Stimulated activated CD4-positive, alpha-beta T cell treated with anti-CD3 and anti-CD28 coated beads, Interleukin-1b, Interleukin-23, amount 100 ng/mL, for 4 hours (primary cell): ENCODE results near the gene AAK1.
"Not testable (repeated sequence)": the region's sequence is repeated elsewhere in the genome, so short reads cannot be mapped to it uniquely, and the experiment has no call there.

Experiments used
- DNase-seq, 2 donors: peaks; one replicate each; pipeline ENCODE4 v3.0.0-alpha.2; 2020; ENCODE audit warnings: low read depth in 2 of 2

AAK1 gene

GRCh38 chr2:69659941-69660483 is 16.5 kb upstream of the AAK1 start:
- DNase-seq: no peak

DNA sequence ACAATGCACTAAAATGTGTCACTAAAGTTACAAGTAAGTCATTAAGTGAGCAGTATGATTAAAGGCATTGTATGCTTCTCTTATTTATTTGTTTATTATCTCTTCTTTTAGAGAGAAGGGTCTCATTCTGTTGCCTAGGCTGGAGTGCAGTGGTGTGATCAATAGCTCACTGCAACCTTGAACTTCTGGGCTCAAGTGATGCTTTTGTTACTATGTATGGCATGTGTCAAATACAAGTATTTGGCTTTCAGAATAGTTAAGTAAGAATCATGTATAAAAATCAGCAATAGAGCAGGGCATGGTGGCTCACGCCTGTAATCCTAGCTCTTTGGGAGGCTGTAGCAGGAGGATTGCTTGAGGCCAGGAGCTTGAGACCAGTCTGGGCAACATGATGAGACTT is 15.8 kb upstream of the AAK1 start:
- no peak for DNase-seq

DNA sequence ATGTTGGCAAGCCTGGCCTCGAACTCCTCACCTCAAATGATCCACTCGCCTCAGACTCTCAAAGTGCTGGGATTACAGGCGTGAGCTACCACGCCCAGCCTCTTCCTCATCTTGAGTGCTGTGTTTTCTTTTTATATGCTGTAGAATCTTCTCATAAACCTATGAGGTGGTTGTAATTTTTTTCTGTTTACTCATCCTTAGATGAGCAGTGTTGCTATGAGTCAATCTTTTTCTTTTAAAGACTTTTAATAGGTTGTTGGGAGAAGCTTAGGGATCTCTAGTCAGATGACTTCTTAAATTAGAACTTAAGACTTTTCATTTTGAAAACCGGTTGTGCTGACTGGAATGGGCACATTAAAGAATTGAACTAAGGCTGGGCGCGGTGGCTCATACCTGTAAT is 8.7 kb upstream of the AAK1 start:
- no peak for DNase-seq

DNA sequence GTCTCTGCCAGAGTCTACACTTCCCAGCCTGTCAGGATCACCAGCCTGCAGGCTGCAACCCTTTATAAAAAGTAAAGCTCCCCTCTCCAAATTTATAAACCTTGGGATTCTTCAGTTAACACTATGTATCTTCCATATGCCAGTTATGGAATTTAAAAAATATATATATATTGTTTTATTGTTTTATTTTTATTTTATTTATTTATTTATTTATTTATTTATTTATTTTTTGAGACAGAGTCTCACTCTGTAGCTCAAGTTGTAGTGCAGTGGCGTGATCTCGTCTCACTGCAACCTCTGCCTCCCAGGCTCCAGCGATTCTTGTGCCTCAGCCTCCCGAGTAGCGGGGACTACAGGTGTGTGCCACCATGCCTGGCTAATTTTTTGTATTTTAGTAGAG is 3.7 kb upstream of the AAK1 start:
- not testable (repeated sequence) for DNase-seq

GRCh38 chr2:69646714-69647113 is 3.2 kb upstream of the AAK1 start:
- no peak for DNase-seq

DNA sequence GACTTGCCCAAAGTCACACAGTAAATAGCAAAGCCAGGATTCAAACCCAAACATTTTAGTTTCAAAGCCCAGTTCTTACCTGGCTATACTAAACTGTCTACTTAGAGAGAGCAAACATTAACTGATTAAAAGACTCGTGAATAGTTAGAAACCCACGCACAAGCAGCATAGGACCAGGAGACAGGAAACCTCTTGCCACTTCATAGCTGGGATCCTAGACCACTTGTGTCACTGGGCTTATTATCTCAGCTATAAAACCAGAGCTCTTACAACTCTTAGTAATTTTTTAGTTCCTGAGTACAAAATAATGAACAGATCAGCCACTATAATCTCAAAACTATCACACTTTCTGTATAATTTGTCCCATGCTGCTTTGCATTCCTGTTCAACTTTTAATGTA is 2.4 kb upstream of the AAK1 start:
- no peak for DNase-seq

DNA sequence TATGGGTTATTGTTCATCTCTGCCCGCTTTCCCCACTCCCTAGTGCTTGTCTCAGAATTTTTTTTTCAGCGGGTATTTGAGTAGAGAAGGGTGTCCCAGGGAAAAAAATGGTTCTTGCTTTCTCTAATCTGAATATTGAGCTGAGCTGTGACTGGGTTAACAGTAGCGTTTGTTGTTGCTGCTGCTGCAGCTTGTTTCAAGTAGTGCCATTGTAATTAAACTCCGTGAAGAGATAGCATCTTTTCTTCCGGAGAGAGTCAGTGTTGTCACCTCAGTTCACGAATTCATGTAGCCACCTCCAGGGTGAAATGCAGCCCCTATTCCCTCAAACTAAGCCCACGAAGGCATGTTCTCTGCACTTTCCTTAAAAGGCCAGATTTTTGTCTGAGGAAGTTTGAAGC is 1.5 kb upstream of the AAK1 start:
- DNase-seq: no peak

DNA sequence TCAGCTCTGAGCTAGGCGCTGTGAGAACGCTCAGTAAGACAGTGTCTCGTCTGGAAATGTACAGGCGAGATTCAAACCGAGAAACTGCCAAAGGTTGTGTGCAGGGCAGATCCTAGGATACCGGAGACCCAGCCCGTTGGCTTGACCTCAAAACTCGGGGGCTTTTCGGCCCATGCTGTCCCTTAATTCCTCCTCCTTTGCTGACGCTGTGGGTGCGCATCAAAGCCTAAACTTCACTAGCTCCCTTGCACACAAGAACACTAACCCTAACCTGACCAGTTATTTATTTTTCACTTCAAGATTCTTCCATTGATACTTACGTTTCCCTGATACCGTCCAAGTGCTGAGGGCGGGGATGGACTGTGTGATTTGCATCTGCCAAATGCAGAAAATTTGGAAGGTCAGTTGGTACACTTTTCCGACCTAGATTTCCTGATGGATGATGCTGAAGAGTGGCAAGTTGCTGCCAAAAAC is 1.0 kb upstream of the AAK1 start:
- DNase-seq: no peak

GRCh38 chr2:69642709-69643601 is 584 bp downstream of the AAK1 start:
- peak; percentile 46 to 53 for DNase-seq

DNA sequence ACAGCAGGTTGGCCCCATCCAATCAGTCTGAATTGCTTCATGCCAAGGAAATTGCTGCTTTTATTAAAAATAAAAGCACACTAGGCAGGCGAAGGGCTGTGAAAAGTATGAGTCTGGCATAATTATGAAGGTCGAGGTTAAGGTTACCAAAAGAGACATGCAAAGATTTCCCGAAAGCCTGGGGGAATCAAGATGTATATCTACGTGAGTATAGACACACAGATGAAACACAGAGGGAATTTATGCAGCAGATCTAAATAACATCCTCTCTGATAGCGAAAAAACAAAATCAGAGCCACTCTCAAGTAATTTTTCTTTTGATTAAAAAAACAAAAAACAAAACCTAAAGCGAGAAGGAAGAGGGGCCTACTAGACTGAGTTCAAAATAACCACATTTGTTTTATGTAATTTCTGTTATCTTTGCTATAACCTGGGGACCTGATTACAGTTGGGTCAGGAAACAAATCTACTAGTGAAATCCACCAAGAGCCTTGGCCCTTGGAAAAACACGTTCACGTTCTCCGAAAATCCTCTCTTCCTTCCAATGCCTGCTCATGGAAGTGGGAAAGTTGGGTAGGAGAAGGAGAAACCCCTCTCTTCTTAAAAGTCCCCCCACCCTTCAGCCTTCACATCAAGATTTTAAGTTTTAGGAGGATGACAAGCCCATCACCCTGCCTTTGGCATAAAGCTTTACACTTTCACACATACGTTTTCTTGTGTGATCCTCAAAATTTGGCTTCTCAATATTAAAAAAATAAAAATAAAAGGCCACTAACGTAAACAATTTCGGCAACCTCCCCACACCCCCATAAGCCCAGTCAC is 1.4 kb downstream of the AAK1 start:
- DNase-seq: no peak

DNA sequence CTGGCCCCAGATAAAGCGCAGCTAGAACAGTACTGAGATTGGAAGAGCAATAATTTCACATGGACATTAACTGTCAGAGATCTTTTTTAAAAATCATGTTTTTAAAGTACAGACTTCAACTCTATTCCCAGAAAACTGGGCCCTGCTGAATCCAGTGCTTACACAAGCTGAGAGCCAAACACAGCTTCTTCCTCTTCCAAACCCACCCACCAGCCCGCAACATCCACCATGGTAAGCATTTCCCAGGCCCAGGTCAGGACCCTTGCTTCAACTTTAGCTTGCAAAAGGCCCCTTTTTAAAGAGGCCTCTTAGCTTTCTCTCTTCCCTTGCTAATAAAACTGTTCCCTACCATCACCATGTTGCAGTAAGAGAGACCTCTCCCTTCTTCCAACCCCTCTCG is 2.1 kb downstream of the AAK1 start:
- no peak for DNase-seq

DNA sequence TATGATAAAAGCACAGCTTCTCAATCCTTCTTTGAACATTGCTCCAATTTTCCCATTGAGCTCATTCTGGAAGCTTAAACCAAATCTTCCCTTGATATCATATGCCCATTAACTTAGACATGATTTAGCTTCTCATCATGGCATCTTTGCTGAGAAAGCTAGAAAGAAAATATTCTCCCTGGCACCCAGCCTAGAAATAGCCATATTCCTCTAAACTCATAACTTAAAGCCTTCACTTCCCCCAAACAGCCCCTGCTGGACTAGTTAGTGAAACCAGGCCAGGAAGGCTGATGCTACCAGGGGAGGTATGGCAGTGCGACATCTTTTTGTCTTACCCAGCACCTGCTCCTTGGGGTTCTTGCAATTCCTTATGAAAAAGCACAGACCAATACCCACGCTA is 4.3 kb downstream of the AAK1 start:
- no peak for DNase-seq

GRCh38 chr2:69638630-69639029 is 4.9 kb downstream of the AAK1 start:
- no peak for DNase-seq

- DNase-seq: no peak
Measured at GRCh38 chr2:69637923-69638322, 5.6 kb downstream of the AAK1 start.

DNA sequence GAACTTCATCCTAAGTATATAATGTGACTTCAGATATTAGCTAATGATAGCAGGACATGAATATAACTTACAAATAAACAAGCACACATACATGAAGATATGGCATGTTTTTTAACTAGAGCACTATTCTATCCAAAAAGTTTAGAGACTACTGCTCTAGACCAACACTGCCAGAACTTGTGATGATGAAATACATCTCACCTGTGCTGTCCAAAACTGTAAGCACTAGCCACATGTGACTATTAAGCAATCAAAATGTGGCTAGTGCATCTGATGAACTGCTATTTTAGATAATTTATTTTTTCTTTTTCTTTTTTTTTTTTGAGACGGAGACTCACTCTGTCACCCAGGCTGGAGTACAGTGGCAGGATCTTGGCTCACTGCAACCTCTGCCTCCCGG is 7.1 kb downstream of the AAK1 start:
- DNase-seq: no peak

DNA sequence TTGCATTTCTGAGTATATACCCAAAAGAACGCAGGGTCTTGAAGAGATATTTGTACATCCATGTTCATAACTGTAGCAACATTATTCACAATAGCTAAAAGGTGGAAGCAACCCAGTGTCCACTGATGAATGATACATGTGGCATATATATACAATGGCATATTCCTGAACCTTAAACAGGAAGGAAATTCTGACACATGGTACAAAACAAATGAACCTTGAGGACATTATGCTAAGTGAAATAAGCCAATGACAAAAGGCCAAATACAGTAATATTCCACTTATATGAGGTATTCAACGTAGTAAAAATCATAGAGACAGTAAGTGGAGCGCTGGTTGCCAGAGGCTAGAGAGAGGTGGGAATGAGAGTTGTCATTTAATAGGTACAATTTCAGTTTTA is 8.1 kb downstream of the AAK1 start:
- no peak for DNase-seq

- no peak for DNase-seq
Measured at GRCh38 chr2:69634196-69634821, 9.2 kb downstream of the AAK1 start.

GRCh38 chr2:69631402-69631801 is 12.1 kb downstream of the AAK1 start:
- no peak for DNase-seq

- no peak for DNase-seq
Measured at GRCh38 chr2:69629921-69630608, 13.5 kb downstream of the AAK1 start.

GRCh38 chr2:69628325-69629021 is 15.1 kb downstream of the AAK1 start:
- DNase-seq: no peak
